Panc1 (cell line): ENCODE data around the gene NTM. TPM values are rescaled to one million over a fixed set of nuclear protein-coding genes. Genes with fewer than 3 reads are reported as not detected.

ENCODE experiments used
- ATAC-seq: fragments of 200-7000 bp; cut with Tn5 transposase; 2 replicates; pipeline ENCODE4 v1.9.1; 2020; ENCODE audit warnings: mild to moderate bottlenecking, moderate library complexity
- BruUV-seq: library from RNA; stranded (reverse); fragments of 400-500 nt; replicated peaks from 2 replicates; lab custom pipeline; 2021; lab: Mats Ljungman, UMichigan
- CTCF ChIA-PET: fragments of 300-600 bp; sonication (Branson Sonifier 250); formaldehyde crosslinking; loops from one replicate; lab custom pipeline; 2022; ENCODE audit warnings: antibody characterized with exemption; lab: Charles Lee
- POLR2A ChIA-PET: fragments of 300-600 bp; sonication (Branson Sonifier 250); formaldehyde crosslinking; loops from one replicate; lab custom pipeline; 2022; ENCODE audit warnings: antibody characterized with exemption; lab: Charles Lee
- DNase-seq: peaks from one replicate; pipeline ENCODE4 v3.0.0-alpha.2; 2010; ENCODE audit warnings: low read depth, low spot score
- H3K27ac ChIP-seq: 2 replicates; pipeline ENCODE4 v1.5.1; 2011; ENCODE audit warnings: mild to moderate bottlenecking, low read length, inconsistent platforms
- H3K27me3 ChIP-seq: fragments of 200-500 bp; sonication (Bioruptor generic); 2 replicates; pipeline ENCODE4 v1.6.0; 2014; ENCODE audit warnings: low read length, inconsistent platforms; ENCODE audit not compliant: control insufficient read depth, insufficient read depth
- H3K36me3 ChIP-seq: fragments of 200-500 bp; sonication (Bioruptor generic); 2 replicates; pipeline ENCODE4 v1.5.1; 2014; ENCODE audit warnings: inconsistent platforms, mild to moderate bottlenecking, low read length, moderate library complexity; ENCODE audit not compliant: control insufficient read depth, insufficient read depth
- H3K4me1 ChIP-seq: 2 replicates; pipeline ENCODE4 v1.5.1; 2011; ENCODE audit warnings: inconsistent platforms, mild to moderate bottlenecking, low read length, moderate library complexity; ENCODE audit not compliant: control insufficient read depth, insufficient read depth
- H3K4me3 ChIP-seq, 2 experiments: 2 replicates each; pipeline ENCODE4 v1.5.1; 2011 to 2012; ENCODE audit warnings: low read depth in 2 of 2, low read length in 2 of 2, mild to moderate bottlenecking in 2 of 2, inconsistent platforms in 1 of 2, moderate library complexity in 1 of 2
- H3K9me3 ChIP-seq: fragments of 200-500 bp; sonication (Bioruptor generic); 2 replicates; pipeline ENCODE4 v1.5.1; 2014; ENCODE audit warnings: low read depth, mild to moderate bottlenecking, inconsistent platforms, low read length, moderate library complexity; ENCODE audit not compliant: control insufficient read depth, insufficient read depth
- POLR2AphosphoS5 ChIP-seq: IDR thresholded peaks from 2 replicates; pipeline ENCODE4 v1.6.1; 2012; ENCODE audit warnings: mild to moderate bottlenecking, low read depth, low read length, moderate library complexity
- SIN3A ChIP-seq: IDR thresholded peaks from 2 replicates; pipeline ENCODE4 v1.6.1; 2012; ENCODE audit warnings: low read depth, mild to moderate bottlenecking, low read length, moderate library complexity, borderline replicate concordance; ENCODE audit not compliant: insufficient read depth
- TCF7L2 ChIP-seq: IDR thresholded peaks from 2 replicates; pipeline ENCODE4 v1.6.1; 2011; ENCODE audit warnings: mild to moderate bottlenecking, low read depth, low read length, inconsistent platforms
- in situ Hi-C: cut with HindIII; loops from 2 replicates; pipeline ENCODE4 v1.10.0; 2016; ENCODE audit warnings: low sequenced_read_pairs, low pct_unique_long_range_greater_than_20kb
- intact Hi-C: fragments of 100-400 bp; cut with micrococcal nuclease; formaldehyde crosslinking; loops from one replicate; pipeline ENCODE4 v1.10.0; 2022; ENCODE audit not compliant: unreplicated experiment
- total RNA-seq: library from RNA; stranded (reverse); gene quantifications from one replicate; pipeline ENCODE4 v1.2.1, GENCODE V29; 2021; ENCODE audit not compliant: unreplicated experiment
- TF ChIP-seq, protein P1 (sequence below): fragments of 450-650 bp; IDR thresholded peaks from 2 replicates; pipeline ENCODE4 v1.5.1; 2017; ENCODE audit warnings: mild to moderate bottlenecking
- TF ChIP-seq, protein P2 (sequence below), 2 experiments: IDR thresholded peaks; 2 replicates each; pipeline ENCODE4 v1.6.1; 2011 to 2012; ENCODE audit warnings: low read depth in 2 of 2, control low read depth in 1 of 2, low read length in 1 of 2, mild to moderate bottlenecking in 1 of 2, moderate library complexity in 1 of 2; ENCODE audit not compliant: insufficient read depth in 1 of 2

The NTM gene
- total RNA-seq, 1 experiment from 2014 or later, result 0.10 TPM

DNA sequence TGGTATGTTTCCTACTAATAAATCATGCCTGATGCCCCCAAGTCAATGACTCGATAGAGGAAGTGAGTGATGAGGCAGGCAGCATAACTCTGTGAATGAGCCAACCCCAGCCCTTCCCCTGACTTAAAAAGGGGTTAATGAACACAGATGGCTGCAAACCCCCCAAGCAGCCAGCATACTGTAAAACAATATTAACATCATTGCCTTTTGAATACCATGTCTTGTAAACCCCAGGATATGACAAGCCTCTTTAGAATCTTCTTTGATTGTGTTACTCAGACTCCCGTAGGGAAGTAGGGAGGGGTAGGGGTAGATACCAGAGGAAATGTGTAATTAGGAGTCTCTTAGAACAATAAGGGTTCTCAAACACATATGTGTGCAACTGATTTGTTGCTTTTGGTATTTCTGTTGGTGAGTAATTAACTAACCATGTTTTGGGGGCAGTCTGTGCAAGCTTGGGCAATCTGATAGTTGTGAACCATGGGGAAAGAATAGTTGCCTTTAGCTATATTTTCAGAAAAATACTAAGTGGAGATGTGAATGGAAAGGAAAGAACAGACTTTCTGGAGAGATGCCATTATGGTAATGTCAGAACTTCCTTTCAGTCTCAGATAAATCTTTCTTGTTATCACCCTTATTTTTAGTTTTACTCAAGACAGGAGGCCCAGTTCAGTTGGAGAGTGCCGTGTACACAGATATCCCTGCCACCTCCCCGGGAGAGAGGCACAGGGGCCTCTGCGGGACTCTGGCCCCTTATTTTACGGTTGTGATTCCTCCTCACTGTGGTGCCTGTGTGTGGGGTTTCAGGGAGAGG is 701.8 kb downstream of the NTM start:
- no peak overlapping the region for H3K4me3 ChIP-seq
- no peak for ATAC-seq
- in situ Hi-C loops, result no loop called here

DNA sequence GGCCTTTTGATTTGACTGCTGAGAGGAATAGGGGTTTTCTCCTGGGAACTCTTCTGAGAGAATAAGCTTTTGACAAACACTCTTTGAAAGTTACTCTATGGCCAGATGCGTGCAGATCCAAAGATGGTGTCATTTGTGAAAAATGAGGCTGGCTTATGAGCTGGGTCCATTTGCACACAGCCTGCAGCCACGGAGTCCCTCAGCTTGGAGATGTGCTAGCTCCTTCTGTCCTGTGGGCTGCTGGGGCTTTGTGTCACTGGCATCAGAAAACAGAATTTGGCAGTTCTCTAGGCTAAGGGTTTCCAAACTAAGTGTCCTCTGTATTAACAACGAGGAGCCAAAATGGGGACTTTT is 702.4 kb downstream of the NTM start:
- intact Hi-C loops, result no loop called here
- ChIA-PET CTCF (no interaction called here), POLR2A (no interaction called here)
- Histone ChIP-seq H3K4me3 (no peak overlapping the region), H3K4me1 (no peaks in the 10 kb centered on the region), H3K36me3 (no peaks in the 10 kb centered on the region), H3K9me3 (peaks cover 8% of the 10 kb centered on the region; the same call in 1 of the 2 replicates), H3K27ac (no peak overlapping the region), H3K27me3 (no peaks in the 10 kb centered on the region)
- BruUV-seq, result no TSS peak
- in situ Hi-C loops, result no loop called here
- ATAC-seq (no peak), DNase-seq (no peak)
- TF ChIP-seq, protein P1, sequence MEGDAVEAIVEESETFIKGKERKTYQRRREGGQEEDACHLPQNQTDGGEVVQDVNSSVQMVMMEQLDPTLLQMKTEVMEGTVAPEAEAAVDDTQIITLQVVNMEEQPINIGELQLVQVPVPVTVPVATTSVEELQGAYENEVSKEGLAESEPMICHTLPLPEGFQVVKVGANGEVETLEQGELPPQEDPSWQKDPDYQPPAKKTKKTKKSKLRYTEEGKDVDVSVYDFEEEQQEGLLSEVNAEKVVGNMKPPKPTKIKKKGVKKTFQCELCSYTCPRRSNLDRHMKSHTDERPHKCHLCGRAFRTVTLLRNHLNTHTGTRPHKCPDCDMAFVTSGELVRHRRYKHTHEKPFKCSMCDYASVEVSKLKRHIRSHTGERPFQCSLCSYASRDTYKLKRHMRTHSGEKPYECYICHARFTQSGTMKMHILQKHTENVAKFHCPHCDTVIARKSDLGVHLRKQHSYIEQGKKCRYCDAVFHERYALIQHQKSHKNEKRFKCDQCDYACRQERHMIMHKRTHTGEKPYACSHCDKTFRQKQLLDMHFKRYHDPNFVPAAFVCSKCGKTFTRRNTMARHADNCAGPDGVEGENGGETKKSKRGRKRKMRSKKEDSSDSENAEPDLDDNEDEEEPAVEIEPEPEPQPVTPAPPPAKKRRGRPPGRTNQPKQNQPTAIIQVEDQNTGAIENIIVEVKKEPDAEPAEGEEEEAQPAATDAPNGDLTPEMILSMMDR, result no peak
- TF ChIP-seq, protein P2, sequence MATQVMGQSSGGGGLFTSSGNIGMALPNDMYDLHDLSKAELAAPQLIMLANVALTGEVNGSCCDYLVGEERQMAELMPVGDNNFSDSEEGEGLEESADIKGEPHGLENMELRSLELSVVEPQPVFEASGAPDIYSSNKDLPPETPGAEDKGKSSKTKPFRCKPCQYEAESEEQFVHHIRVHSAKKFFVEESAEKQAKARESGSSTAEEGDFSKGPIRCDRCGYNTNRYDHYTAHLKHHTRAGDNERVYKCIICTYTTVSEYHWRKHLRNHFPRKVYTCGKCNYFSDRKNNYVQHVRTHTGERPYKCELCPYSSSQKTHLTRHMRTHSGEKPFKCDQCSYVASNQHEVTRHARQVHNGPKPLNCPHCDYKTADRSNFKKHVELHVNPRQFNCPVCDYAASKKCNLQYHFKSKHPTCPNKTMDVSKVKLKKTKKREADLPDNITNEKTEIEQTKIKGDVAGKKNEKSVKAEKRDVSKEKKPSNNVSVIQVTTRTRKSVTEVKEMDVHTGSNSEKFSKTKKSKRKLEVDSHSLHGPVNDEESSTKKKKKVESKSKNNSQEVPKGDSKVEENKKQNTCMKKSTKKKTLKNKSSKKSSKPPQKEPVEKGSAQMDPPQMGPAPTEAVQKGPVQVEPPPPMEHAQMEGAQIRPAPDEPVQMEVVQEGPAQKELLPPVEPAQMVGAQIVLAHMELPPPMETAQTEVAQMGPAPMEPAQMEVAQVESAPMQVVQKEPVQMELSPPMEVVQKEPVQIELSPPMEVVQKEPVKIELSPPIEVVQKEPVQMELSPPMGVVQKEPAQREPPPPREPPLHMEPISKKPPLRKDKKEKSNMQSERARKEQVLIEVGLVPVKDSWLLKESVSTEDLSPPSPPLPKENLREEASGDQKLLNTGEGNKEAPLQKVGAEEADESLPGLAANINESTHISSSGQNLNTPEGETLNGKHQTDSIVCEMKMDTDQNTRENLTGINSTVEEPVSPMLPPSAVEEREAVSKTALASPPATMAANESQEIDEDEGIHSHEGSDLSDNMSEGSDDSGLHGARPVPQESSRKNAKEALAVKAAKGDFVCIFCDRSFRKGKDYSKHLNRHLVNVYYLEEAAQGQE (IDR thresholded peaks at IDR 0.05; ENCODE audit: insufficient read depth in 1 of 2, low read depth in 2 of 2, low read length in 1 of 2), result no peak
- no peak for TF ChIP-seq SIN3A
- no peak for TF ChIP-seq POLR2AphosphoS5
- no peak for TF ChIP-seq TCF7L2

More for the DNA sequence above, 701.8 kb downstream of the NTM start:
- no TSS peak for BruUV-seq
- TF ChIP-seq TCF7L2 (no peak), POLR2AphosphoS5 (no peak), SIN3A (no peak)
- TF ChIP-seq, protein P2 (IDR thresholded peaks at IDR 0.05; ENCODE audit: insufficient read depth in 1 of 2, low read depth in 2 of 2, low read length in 1 of 2), result no peak
- TF ChIP-seq, protein P1, result no peak
- ChIA-PET CTCF (no interaction called here), POLR2A (no interaction called here)
- Histone ChIP-seq H3K27me3 (no peaks in the 10 kb centered on the region), H3K27ac (no peak overlapping the region), H3K36me3 (no peaks in the 10 kb centered on the region), H3K4me1 (no peaks in the 10 kb centered on the region), H3K9me3 (peaks cover 8% of the 10 kb centered on the region; the same call in 1 of the 2 replicates)
- DNase-seq, result no peak
- intact Hi-C loops, result no loop called here
